HCT116 (cell line): ENCODE measurements around the gene KLK7. TPM values are rescaled to one million over a fixed set of nuclear protein-coding genes. Genes with fewer than 3 reads are reported as not detected.

Experiments
- ATAC-seq: fragments of 200-7000 bp; cut with Tn5 transposase; 2 replicates; pipeline ENCODE4 v1.9.1; 2020; ENCODE audit warnings: mild to moderate bottlenecking, moderate library complexity
- BruUV-seq: library from RNA; stranded (reverse); fragments of 400-500 nt; replicated peaks from 2 replicates; lab custom pipeline; 2021; lab: Mats Ljungman, UMichigan
- CTCF ChIA-PET: fragments of 300-600 bp; sonication (Branson Sonifier 250); formaldehyde crosslinking; loops from one replicate; lab custom pipeline; 2021; ENCODE audit warnings: antibody characterized with exemption; lab: Charles Lee
- POLR2A ChIA-PET: fragments of 300-600, 350-600 bp; sonication (Branson Sonifier 250); formaldehyde crosslinking; loops from one replicate; lab custom pipeline; 2021; ENCODE audit warnings: antibody characterized with exemption; lab: Charles Lee
- RAD21 ChIA-PET, 2 experiments: fragments of 300-600 bp; sonication (Branson Sonifier 250); formaldehyde crosslinking; loops; one replicate each; lab custom pipeline; 2023; ENCODE audit warnings: low total read pairs in 2 of 2; ENCODE audit not compliant: uncharacterized antibody in 2 of 2, unreplicated experiment in 2 of 2, low non-redundant PET in 1 of 2; lab: Charles Lee
- DNase-seq: peaks from one replicate; pipeline ENCODE4 v3.0.0-alpha.2; 2010; ENCODE audit warnings: low read depth, low spot score
- H2AFZ ChIP-seq: fragments of 200-600 bp; shearing (Covaris generic), sonication (generic); 2 replicates; pipeline ENCODE4 v1.6.1; 2017; ENCODE audit warnings: low read depth, mixed run types, mixed read lengths, antibody characterized with exemption, low read length; ENCODE audit not compliant: poor library complexity, severe bottlenecking
- H3K27ac ChIP-seq: 2 replicates; pipeline ENCODE4 v1.5.1; 2012; ENCODE audit warnings: low read depth, low read length
- H3K27me3 ChIP-seq: fragments of 200-600 bp; sonication (generic); 2 replicates; pipeline ENCODE4 v1.6.1; 2016; ENCODE audit warnings: mixed run types, low read length, mixed read lengths; ENCODE audit not compliant: insufficient read depth
- H3K36me3 ChIP-seq, 2 experiments: fragments of 200-500 bp in 1 of 2; fragments of 200-600 bp in 1 of 2; sonication (Bioruptor generic) in 1 of 2; sonication (generic) in 1 of 2; 2 replicates each; pipeline versions ENCODE4 v1.5.1 to v1.6.1; 2014 to 2016; ENCODE audit warnings: low read length in 2 of 2, inconsistent platforms in 1 of 2, mixed read lengths in 1 of 2, mixed run types in 1 of 2; ENCODE audit not compliant: insufficient read depth in 2 of 2, control insufficient read depth in 1 of 2
- H3K4me1 ChIP-seq, 2 experiments: fragments of 200-600 bp in 1 of 2; sonication (generic) in 1 of 2; 2 replicates each; pipeline versions ENCODE4 v1.5.1 to v1.6.1; 2012 to 2017; ENCODE audit warnings: low read length in 2 of 2, inconsistent platforms in 1 of 2, mild to moderate bottlenecking in 1 of 2, mixed read lengths in 1 of 2, mixed run types in 1 of 2, moderate library complexity in 1 of 2; ENCODE audit not compliant: insufficient read depth in 2 of 2, control insufficient read depth in 1 of 2
- H3K4me2 ChIP-seq: fragments of 200-600 bp; sonication (generic); 2 replicates; pipeline ENCODE4 v1.6.1; 2017; ENCODE audit warnings: mixed run types, low read length, mixed read lengths
- H3K4me3 ChIP-seq, 2 experiments: fragments of 200-600 bp in 1 of 2; sonication (generic) in 1 of 2; replicated peaks in 1 of 2; 2 replicates each; pipeline ENCODE4 v1.5.1; 2011 to 2016; ENCODE audit warnings: low read length in 2 of 2, control low read depth in 1 of 2, low read depth in 1 of 2, mild to moderate bottlenecking in 1 of 2, mixed read lengths in 1 of 2, mixed run types in 1 of 2
- H3K79me2 ChIP-seq: fragments of 200-600 bp; sonication (generic); 2 replicates; pipeline ENCODE4 v1.6.1; 2017; ENCODE audit warnings: mild to moderate bottlenecking, mixed run types, low read length, moderate library complexity, mixed read lengths; ENCODE audit not compliant: insufficient read depth
- H3K9ac ChIP-seq: fragments of 200-600 bp; sonication (generic); 2 replicates; pipeline ENCODE4 v1.6.1; 2016; ENCODE audit warnings: low read length, mixed read lengths
- H3K9me2 ChIP-seq: fragments of 200-600 bp; sonication (generic), shearing (Covaris generic); 2 replicates; pipeline ENCODE4 v1.6.1; 2017; ENCODE audit warnings: mixed run types, mild to moderate bottlenecking, moderate library complexity; ENCODE audit not compliant: insufficient read depth
- H3K9me3 ChIP-seq, 2 experiments: fragments of 200-500 bp in 1 of 2; fragments of 200-600 bp in 1 of 2; sonication (Bioruptor generic) in 1 of 2; sonication (generic) in 1 of 2; 2 replicates each; pipeline ENCODE4 v1.6.1; 2014 to 2017; ENCODE audit warnings: low read length in 2 of 2, mixed read lengths in 2 of 2, inconsistent platforms in 1 of 2, low read depth in 1 of 2, mild to moderate bottlenecking in 1 of 2, mixed run types in 1 of 2, moderate library complexity in 1 of 2; ENCODE audit not compliant: control insufficient read depth in 1 of 2, insufficient read depth in 1 of 2
- H4K20me1 ChIP-seq: fragments of 200-600 bp; sonication (generic), shearing (Covaris generic); 2 replicates; pipeline ENCODE4 v1.6.1; 2017; ENCODE audit warnings: mixed run types, mild to moderate bottlenecking, moderate library complexity; ENCODE audit not compliant: insufficient read depth
- CBX3 ChIP-seq: IDR thresholded peaks from 2 replicates; pipeline ENCODE4 v1.6.1; 2012; ENCODE audit warnings: low read depth
- CEBPB ChIP-seq: IDR thresholded peaks from 2 replicates; pipeline ENCODE4 v1.6.1; 2012; ENCODE audit warnings: low read depth
- EGR1 ChIP-seq: IDR thresholded peaks from 2 replicates; pipeline ENCODE4 v1.6.1; 2012; ENCODE audit warnings: low read depth
- ELF1 ChIP-seq: IDR thresholded peaks from 2 replicates; pipeline ENCODE4 v1.6.1; 2012; ENCODE audit warnings: low read depth, borderline replicate concordance
- EZH2 ChIP-seq: fragments of 200-600 bp; sonication (generic); IDR thresholded peaks from 2 replicates; pipeline ENCODE4 v1.6.1; 2017; ENCODE audit warnings: antibody characterized with exemption, mixed run types
- EZH2phosphoT487 ChIP-seq: fragments of 200-600 bp; IDR thresholded peaks from 2 replicates; pipeline ENCODE4 v1.6.1; 2018; ENCODE audit warnings: antibody characterized with exemption, borderline replicate concordance
- FOSL1 ChIP-seq: IDR thresholded peaks from 2 replicates; pipeline ENCODE4 v1.6.1; 2012; ENCODE audit warnings: low read depth
- RAD21 ChIP-seq: IDR thresholded peaks from 2 replicates; pipeline ENCODE4 v1.6.1; 2012; ENCODE audit warnings: low read depth, mild to moderate bottlenecking
- SIN3A ChIP-seq: IDR thresholded peaks from 2 replicates; pipeline ENCODE4 v1.6.1; 2012; ENCODE audit warnings: low read depth
- SRF ChIP-seq: IDR thresholded peaks from 2 replicates; pipeline ENCODE4 v1.6.1; 2012; ENCODE audit warnings: low read depth
- ZNF274 ChIP-seq: fragments of 200-500 bp; sonication (Bioruptor generic); IDR thresholded peaks from 2 replicates; pipeline ENCODE4 v1.6.1; 2014; ENCODE audit warnings: mild to moderate bottlenecking, low read depth, low read length, inconsistent platforms
- intact Hi-C: fragments of 100-400 bp; cut with micrococcal nuclease; formaldehyde crosslinking; loops from 2 replicates; pipeline ENCODE4 v1.10.0; 2022
- total RNA-seq: library from RNA; stranded (reverse); gene quantifications from one replicate; pipeline ENCODE4 v1.2.1, GENCODE V29; 2021; ENCODE audit not compliant: unreplicated experiment
- TF ChIP-seq, protein P1 (sequence below): IDR thresholded peaks from 2 replicates; pipeline ENCODE4 v1.6.1; 2012
- TF ChIP-seq, protein P2 (sequence below), 3 experiments: fragments of 200-600 bp in 1 of 3; sonication (generic) in 1 of 3; IDR thresholded peaks in 2 of 3; conservative IDR thresholded peaks in 1 of 3; 2 replicates each; pipeline ENCODE4 v1.5.1; 2012 to 2017; ENCODE audit warnings: low read depth in 2 of 3, low read length in 2 of 3, antibody characterized with exemption in 1 of 3, borderline replicate concordance in 1 of 3, control low read depth in 1 of 3, mild to moderate bottlenecking in 1 of 3, mixed read lengths in 1 of 3, mixed run types in 1 of 3, moderate library complexity in 1 of 3; ENCODE audit not compliant: insufficient read depth in 1 of 3
- TF ChIP-seq, protein P3 (sequence below): IDR thresholded peaks from 2 replicates; pipeline ENCODE4 v1.6.1; 2011; ENCODE audit warnings: mild to moderate bottlenecking, low read length, moderate library complexity; ENCODE audit not compliant: insufficient replicate concordance; ENCODE audit errors: extremely low read depth

KLK7 gene
- total RNA-seq, 1 experiment from 2014 or later, result 30.5 TPM

DNA sequence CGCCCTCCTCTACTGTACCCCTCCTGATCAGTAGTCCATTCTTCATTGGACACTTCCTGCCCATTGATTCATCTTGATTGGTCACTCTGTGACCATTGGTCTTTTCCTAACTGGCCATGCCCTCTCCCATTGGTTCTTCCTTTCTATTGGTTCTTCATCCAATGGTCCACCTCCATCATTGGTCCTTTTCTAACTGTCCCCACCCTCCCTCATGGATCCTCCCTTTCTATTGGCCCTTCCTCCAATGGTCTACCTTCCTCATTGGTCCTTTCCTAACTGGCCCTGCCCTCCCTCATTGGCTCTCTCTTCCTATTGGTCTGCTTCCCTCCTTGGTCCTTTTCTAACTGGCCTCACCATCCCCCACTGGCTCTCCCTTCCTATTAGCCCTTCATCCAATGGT is 21.5 kb downstream of the KLK7 start:
- no peaks in the 10 kb centered on the region for H4K20me1 ChIP-seq
- no TSS peak for BruUV-seq
- peaks cover 10 to 26% of the 10 kb centered on the region in 2 experiments; a peak in 3 of 4 replicates for H3K4me1 ChIP-seq
- H3K9me2 ChIP-seq, result no peaks in the 10 kb centered on the region
- H3K9me3 ChIP-seq, result no peaks in the 10 kb centered on the region
- POLR2A ChIA-PET, result no interaction called here
- H3K4me2 ChIP-seq, result no peak overlapping the region
- RAD21 ChIA-PET, result no interaction called here
- intact Hi-C loops, result no loop called here
- ATAC-seq (no peak), DNase-seq (no peak)
- no peak overlapping the region for H3K27ac ChIP-seq
- no peak overlapping the region for H3K9ac ChIP-seq
- no peaks in the 10 kb centered on the region for H3K27me3 ChIP-seq
- TF ChIP-seq ZNF274 (no peak), EZH2phosphoT487 (no peak), EZH2 (no peak)
- TF ChIP-seq, protein P1, sequence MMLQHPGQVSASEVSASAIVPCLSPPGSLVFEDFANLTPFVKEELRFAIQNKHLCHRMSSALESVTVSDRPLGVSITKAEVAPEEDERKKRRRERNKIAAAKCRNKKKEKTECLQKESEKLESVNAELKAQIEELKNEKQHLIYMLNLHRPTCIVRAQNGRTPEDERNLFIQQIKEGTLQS, result no peak
- H3K79me2 ChIP-seq, result no peaks in the 10 kb centered on the region
- no peak overlapping the region for H3K4me3 ChIP-seq
- H2AFZ ChIP-seq, result no peak overlapping the region
- no peaks in the 10 kb centered on the region for H3K36me3 ChIP-seq
- CTCF ChIA-PET, result no interaction called here

DNA sequence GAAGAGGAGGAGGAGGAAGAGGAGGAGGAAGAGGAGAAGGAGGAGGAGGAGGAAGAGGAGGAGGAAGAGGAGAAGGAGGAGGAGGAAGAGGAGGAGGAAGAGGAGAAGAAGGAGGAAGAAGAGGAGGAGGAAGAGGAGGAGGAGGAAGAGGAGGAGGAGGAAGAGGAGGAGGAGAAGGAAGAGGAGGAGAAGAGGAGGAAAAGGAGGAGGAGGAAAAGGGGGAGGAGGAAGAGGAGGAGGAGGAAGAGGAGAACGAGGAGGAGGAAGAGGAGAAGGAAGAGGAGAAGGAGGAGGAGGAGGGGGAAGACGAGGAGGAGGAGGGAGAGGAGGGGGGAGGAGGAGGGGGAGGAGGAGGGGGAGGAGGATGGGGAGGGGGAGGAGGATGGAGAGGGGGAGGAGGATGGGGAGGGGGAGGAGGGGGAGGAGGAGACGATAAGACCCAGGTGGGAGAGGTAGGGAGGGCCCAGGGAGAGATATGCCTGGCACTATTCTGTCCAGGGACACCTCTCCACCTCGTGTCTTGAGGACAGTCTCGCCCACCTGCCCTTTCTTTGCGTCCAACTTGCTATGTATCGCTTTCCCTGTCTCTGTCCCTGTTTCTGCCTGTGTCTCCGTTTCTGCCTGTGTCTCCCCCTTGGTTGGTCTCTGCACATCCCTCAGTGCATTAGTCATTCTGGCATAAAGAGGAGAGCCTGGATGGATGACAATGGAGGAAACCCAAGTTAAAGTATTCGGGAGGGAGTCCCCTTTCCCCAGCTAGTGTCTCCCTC is 23.8 kb downstream of the KLK7 start:
- ChIA-PET CTCF (no interaction called here), POLR2A (no interaction called here), RAD21 (no interaction called here)
- peak; percentile 49 for ATAC-seq
- Histone ChIP-seq H3K36me3 (no peaks in the 10 kb centered on the region), H3K27ac (no peak overlapping the region), H3K4me3 (no peak overlapping the region), H3K9ac (no peak overlapping the region), H3K4me2 (no peak overlapping the region), H2AFZ (no peak overlapping the region), H3K4me1 (peaks cover 0 to 5% of the 10 kb centered on the region in 2 experiments; a peak in 2 of 4 replicates), H3K9me3 (no peaks in the 10 kb centered on the region), H3K79me2 (no peaks in the 10 kb centered on the region), H3K27me3 (no peaks in the 10 kb centered on the region), H3K9me2 (no peaks in the 10 kb centered on the region), H4K20me1 (no peaks in the 10 kb centered on the region)
- DNase-seq, result no peak
- no TSS peak for BruUV-seq
- intact Hi-C loops, result no loop called here
- TF ChIP-seq FOSL1 (no peak), SIN3A (no peak), RAD21 (no peak), SRF (no peak), ELF1 (no peak), EGR1 (no peak), CBX3 (no peak), EZH2 (no peak), CEBPB (no peak)
- TF ChIP-seq, protein P2, sequence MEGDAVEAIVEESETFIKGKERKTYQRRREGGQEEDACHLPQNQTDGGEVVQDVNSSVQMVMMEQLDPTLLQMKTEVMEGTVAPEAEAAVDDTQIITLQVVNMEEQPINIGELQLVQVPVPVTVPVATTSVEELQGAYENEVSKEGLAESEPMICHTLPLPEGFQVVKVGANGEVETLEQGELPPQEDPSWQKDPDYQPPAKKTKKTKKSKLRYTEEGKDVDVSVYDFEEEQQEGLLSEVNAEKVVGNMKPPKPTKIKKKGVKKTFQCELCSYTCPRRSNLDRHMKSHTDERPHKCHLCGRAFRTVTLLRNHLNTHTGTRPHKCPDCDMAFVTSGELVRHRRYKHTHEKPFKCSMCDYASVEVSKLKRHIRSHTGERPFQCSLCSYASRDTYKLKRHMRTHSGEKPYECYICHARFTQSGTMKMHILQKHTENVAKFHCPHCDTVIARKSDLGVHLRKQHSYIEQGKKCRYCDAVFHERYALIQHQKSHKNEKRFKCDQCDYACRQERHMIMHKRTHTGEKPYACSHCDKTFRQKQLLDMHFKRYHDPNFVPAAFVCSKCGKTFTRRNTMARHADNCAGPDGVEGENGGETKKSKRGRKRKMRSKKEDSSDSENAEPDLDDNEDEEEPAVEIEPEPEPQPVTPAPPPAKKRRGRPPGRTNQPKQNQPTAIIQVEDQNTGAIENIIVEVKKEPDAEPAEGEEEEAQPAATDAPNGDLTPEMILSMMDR (IDR thresholded peaks at IDR 0.05 in 2 of 3, conservative IDR thresholded peaks at IDR 0.05 in 1 of 3; ENCODE audit: borderline replicate concordance in 1 of 3, insufficient read depth in 1 of 3, low read depth in 2 of 3, low read length in 2 of 3), result no peak
- TF ChIP-seq, protein P3, sequence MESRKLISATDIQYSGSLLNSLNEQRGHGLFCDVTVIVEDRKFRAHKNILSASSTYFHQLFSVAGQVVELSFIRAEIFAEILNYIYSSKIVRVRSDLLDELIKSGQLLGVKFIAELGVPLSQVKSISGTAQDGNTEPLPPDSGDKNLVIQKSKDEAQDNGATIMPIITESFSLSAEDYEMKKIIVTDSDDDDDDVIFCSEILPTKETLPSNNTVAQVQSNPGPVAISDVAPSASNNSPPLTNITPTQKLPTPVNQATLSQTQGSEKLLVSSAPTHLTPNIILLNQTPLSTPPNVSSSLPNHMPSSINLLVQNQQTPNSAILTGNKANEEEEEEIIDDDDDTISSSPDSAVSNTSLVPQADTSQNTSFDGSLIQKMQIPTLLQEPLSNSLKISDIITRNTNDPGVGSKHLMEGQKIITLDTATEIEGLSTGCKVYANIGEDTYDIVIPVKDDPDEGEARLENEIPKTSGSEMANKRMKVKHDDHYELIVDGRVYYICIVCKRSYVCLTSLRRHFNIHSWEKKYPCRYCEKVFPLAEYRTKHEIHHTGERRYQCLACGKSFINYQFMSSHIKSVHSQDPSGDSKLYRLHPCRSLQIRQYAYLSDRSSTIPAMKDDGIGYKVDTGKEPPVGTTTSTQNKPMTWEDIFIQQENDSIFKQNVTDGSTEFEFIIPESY, result no peak
